ENCODE measurements around the gene IFNGR1. TPM values are rescaled to one million over a fixed set of nuclear protein-coding genes. Genes with fewer than 3 reads are reported as not detected.

The IFNGR1 gene
- 100 to 1,000 TPM in 1 of 2 donors, 10 to 100 TPM in 1; 65.5 to 102 TPM for total RNA-seq

- DNase-seq (ENCODE audit: low spot score): peak; percentile 90
- peak within 1 kb of the TSS; percentile 81 for H3K4me3 ChIP-seq
- peaks cover 57 to 78% of the 10 kb centered on the region in 2 donors for H3K4me1 ChIP-seq (ENCODE audit: control insufficient read depth in 1 of 2, low read depth in 2 of 2)
- H3K27me3 ChIP-seq (replicated peaks; ENCODE audit: insufficient read depth): no peaks in the 10 kb centered on the region
- H3K36me3 ChIP-seq: no peaks in the 10 kb centered on the region
- TF ChIP-seq CTCF (IDR thresholded peaks at IDR 0.05): no peak
- no peaks in the 10 kb centered on the region for H3K9me3 ChIP-seq
- ATAC-seq (ENCODE audit: insufficient number of reproducible peaks, low FRiP score, low read depth): peak; percentile 74
- peak within 1 kb of the TSS; percentile 93 to 96 for H3K27ac ChIP-seq
These were observed at the start of gene IFNGR1 for GRCh38 chr6:137218917-137219663. TSS of gene IFNGR1 (minus strand) at chr6:137219385. CDS start at chr6:137219327, 58 bp downstream.

- DNase-seq (ENCODE audit: low spot score) (no peak), ATAC-seq (ENCODE audit: insufficient number of reproducible peaks, low FRiP score, low read depth) (no peak)
- H3K4me3 ChIP-seq: no peak overlapping the region
- H3K27ac ChIP-seq: no peak overlapping the region
- no peaks in the 10 kb centered on the region for H3K27me3 ChIP-seq (replicated peaks; ENCODE audit: insufficient read depth)
- no peaks in the 10 kb centered on the region for H3K9me3 ChIP-seq
- TF ChIP-seq CTCF (IDR thresholded peaks at IDR 0.05): no peak
- no peaks in the 10 kb centered on the region for H3K4me1 ChIP-seq (ENCODE audit: control insufficient read depth in 1 of 2, low read depth in 2 of 2)
- H3K36me3 ChIP-seq: no peaks in the 10 kb centered on the region
These were observed 49.7 kb upstream of the IFNGR1 start for GRCh38 chr6:137268911-137269310.

- Histone ChIP-seq H3K9me3 (no peaks in the 10 kb centered on the region), H3K27ac (no peak overlapping the region), H3K4me1 (ENCODE audit: control insufficient read depth in 1 of 2, low read depth in 2 of 2) (peaks cover under 1 to 16% of the 10 kb centered on the region in 2 donors), H3K4me3 (no peak overlapping the region), H3K27me3 (replicated peaks; ENCODE audit: insufficient read depth) (no peaks in the 10 kb centered on the region), H3K36me3 (no peaks in the 10 kb centered on the region)
- ATAC-seq (ENCODE audit: insufficient number of reproducible peaks, low FRiP score, low read depth) (no peak), DNase-seq (ENCODE audit: low spot score) (no peak)
- TF ChIP-seq CTCF (IDR thresholded peaks at IDR 0.05): no peak
These were observed 47.1 kb upstream of the IFNGR1 start for GRCh38 chr6:137266309-137266586.

GRCh38 chr6:137265561-137266308 is 46.5 kb upstream of the IFNGR1 start:
- no peaks in the 10 kb centered on the region for H3K36me3 ChIP-seq
- DNase-seq (ENCODE audit: low spot score): no peak
- TF ChIP-seq CTCF (IDR thresholded peaks at IDR 0.05): no peak
- no peak overlapping the region for H3K4me3 ChIP-seq
- H3K4me1 ChIP-seq (ENCODE audit: control insufficient read depth in 1 of 2, low read depth in 2 of 2): peaks cover 5 to 21% of the 10 kb centered on the region in 2 donors
- H3K27ac ChIP-seq: no peak overlapping the region
- ATAC-seq (ENCODE audit: insufficient number of reproducible peaks, low FRiP score, low read depth): no peak
- H3K9me3 ChIP-seq: no peaks in the 10 kb centered on the region
- H3K27me3 ChIP-seq (replicated peaks; ENCODE audit: insufficient read depth): no peaks in the 10 kb centered on the region

GRCh38 chr6:137264311-137265075 is 45.3 kb upstream of the IFNGR1 start:
- H3K9me3 ChIP-seq: no peaks in the 10 kb centered on the region
- no peak overlapping the region for H3K27ac ChIP-seq
- H3K4me3 ChIP-seq: no peak overlapping the region
- H3K4me1 ChIP-seq (ENCODE audit: control insufficient read depth in 1 of 2, low read depth in 2 of 2): peaks cover 5 to 25% of the 10 kb centered on the region in 2 donors
- no peaks in the 10 kb centered on the region for H3K36me3 ChIP-seq
- ATAC-seq (ENCODE audit: insufficient number of reproducible peaks, low FRiP score, low read depth) (no peak), DNase-seq (ENCODE audit: low spot score) (no peak)
- H3K27me3 ChIP-seq (replicated peaks; ENCODE audit: insufficient read depth): no peaks in the 10 kb centered on the region
- TF ChIP-seq CTCF (IDR thresholded peaks at IDR 0.05): no peak
